Esophagus squamous epithelium (tissue), 4 donors: ENCODE data around the gene FAM3B.

Source experiments
- POLR2A ChIP-seq, 4 donors: fragments of 450-650 bp; IDR thresholded peaks; one replicate each; pipeline ENCODE4 v1.6.1; 2017; ENCODE audit warnings: antibody characterized with exemption in 4 of 4, mild to moderate bottlenecking in 4 of 4, moderate library complexity in 3 of 4
- TF ChIP-seq, protein P1 (sequence below), 6 experiments: fragments of 450-650 bp in 4 of 6; fragments of 200-600 bp in 2 of 6; sonication (generic) in 2 of 6; IDR thresholded peaks; one replicate each; pipeline ENCODE4 v1.5.1; 2016 to 2019; ENCODE audit warnings: antibody characterized with exemption in 6 of 6, mild to moderate bottlenecking in 4 of 6, moderate library complexity in 4 of 6

DNA sequence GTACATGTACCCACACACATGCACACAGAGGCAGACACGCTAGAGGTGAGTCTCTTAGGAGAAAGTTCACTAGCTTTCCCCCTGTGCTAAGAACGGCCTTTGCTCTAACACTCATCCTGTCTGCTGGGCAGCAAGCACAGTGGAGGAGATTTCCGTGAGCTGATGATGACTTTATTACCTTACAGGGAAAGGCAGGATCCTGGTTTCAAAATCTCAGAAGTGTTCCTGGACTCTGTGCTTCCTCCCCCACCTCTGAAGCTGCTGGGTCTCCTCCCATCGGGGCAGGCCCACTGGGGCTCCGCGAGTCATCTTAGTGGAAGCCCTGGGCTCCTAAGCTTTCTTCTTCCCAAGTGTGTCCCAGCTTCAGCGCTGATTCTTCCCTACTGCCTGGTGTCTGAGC is 2.7 kb downstream of the FAM3B start:
- TF ChIP-seq, protein P1, sequence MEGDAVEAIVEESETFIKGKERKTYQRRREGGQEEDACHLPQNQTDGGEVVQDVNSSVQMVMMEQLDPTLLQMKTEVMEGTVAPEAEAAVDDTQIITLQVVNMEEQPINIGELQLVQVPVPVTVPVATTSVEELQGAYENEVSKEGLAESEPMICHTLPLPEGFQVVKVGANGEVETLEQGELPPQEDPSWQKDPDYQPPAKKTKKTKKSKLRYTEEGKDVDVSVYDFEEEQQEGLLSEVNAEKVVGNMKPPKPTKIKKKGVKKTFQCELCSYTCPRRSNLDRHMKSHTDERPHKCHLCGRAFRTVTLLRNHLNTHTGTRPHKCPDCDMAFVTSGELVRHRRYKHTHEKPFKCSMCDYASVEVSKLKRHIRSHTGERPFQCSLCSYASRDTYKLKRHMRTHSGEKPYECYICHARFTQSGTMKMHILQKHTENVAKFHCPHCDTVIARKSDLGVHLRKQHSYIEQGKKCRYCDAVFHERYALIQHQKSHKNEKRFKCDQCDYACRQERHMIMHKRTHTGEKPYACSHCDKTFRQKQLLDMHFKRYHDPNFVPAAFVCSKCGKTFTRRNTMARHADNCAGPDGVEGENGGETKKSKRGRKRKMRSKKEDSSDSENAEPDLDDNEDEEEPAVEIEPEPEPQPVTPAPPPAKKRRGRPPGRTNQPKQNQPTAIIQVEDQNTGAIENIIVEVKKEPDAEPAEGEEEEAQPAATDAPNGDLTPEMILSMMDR (IDR thresholded peaks at IDR 0.05), result no peak
- TF ChIP-seq POLR2A (IDR thresholded peaks at IDR 0.05), result no peak
